Caki2 (cell line): ENCODE data around the gene SPPL2C. TPM values are rescaled to one million over a fixed set of nuclear protein-coding genes. Genes with fewer than 3 reads are reported as not detected.

Experiments used
- DNase-seq: peaks from one replicate; pipeline ENCODE4 v3.0.0-alpha.2; 2015; ENCODE audit warnings: low read depth
- in situ Hi-C: cut with HindIII; loops from 2 replicates; pipeline ENCODE4 v1.10.0; 2016; ENCODE audit warnings: low sequenced_read_pairs, low pct_unique_long_range_greater_than_20kb, mixed read lengths
- total RNA-seq: library from RNA; depleted of rRNA; stranded (reverse); fragments of >200 nt; shearing (Covaris generic); gene quantifications from 2 replicates; pipeline ENCODE4 v1.2.3, GENCODE V29; 2014; ENCODE audit warnings: low replicate concordance; rRNA removed

The SPPL2C gene, protein sequence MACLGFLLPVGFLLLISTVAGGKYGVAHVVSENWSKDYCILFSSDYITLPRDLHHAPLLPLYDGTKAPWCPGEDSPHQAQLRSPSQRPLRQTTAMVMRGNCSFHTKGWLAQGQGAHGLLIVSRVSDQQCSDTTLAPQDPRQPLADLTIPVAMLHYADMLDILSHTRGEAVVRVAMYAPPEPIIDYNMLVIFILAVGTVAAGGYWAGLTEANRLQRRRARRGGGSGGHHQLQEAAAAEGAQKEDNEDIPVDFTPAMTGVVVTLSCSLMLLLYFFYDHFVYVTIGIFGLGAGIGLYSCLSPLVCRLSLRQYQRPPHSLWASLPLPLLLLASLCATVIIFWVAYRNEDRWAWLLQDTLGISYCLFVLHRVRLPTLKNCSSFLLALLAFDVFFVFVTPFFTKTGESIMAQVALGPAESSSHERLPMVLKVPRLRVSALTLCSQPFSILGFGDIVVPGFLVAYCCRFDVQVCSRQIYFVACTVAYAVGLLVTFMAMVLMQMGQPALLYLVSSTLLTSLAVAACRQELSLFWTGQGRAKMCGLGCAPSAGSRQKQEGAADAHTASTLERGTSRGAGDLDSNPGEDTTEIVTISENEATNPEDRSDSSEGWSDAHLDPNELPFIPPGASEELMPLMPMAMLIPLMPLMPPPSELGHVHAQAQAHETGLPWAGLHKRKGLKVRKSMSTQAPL
- total RNA-seq, result not detected in 2 replicates

DNA sequence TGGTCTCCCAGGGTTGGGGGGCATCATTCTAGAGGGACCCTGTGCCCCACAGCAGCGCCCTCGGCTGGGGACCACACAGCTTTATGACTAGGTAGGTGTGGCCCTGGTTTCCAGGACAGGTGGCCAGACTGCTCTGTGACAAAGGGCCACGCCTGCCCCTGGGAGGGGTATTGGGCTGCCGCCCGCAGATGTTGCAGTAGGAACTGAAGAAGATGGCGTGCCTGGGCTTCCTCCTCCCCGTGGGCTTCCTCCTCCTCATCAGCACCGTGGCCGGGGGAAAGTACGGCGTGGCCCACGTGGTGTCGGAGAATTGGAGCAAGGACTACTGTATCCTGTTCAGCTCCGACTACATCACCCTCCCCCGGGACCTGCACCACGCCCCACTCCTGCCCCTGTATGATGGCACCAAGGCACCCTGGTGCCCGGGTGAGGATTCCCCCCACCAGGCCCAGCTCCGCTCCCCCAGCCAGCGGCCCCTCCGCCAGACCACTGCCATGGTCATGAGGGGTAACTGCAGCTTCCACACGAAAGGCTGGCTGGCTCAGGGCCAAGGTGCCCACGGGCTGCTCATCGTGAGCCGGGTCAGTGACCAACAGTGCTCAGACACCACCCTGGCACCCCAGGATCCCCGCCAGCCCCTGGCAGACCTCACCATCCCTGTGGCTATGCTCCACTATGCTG is at the start of gene SPPL2C:
SPPL2C (plus strand) TSS at position 187 of the 681 bp plus-strand sequence; CDS start at position 213, 26 bp downstream.
- in situ Hi-C loops, result no loop called here
- no peak for DNase-seq

DNA sequence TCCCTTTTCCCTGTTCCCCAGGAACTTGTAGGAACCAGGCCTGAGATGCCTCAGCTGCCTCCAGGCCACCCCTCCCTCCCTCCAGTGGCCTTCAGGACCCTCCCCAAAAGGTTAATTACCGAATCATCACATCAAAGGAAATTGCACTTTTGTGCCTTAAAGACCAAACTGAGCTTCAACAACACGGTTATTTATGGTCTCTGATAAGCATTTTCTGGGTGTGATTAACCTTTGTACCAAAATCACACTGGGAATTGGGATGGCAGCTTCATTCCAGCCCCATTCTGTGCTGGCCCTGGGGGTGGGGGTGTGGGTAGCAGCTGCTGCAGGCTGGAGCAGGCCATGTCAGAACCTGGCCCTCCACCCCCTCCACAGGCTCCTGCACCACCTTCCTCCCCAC is 43.9 kb upstream of the SPPL2C start:
- in situ Hi-C loops, result no loop called here
- no peak for DNase-seq

DNA sequence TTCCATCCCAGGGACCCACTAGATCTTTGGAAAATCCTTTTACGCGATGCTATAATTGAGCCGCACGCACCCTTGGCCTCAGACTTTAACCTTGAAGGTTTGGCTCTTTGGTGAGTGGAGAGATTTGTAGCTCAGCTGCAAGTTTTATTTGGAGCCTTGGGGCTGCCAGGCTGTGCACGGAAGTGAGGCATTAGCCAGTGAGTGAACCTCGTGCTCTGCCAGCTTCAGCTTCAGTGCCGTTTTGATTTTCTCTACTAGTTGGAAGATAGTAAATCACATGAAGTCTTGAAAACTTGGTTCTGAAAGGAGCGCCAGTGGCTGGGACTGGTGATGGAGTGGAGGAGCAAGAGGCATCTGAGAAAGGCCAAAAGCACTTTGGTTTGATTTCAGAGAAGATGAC is 43.3 kb upstream of the SPPL2C start:
- no peak for DNase-seq
- in situ Hi-C loops, result no loop called here

DNA sequence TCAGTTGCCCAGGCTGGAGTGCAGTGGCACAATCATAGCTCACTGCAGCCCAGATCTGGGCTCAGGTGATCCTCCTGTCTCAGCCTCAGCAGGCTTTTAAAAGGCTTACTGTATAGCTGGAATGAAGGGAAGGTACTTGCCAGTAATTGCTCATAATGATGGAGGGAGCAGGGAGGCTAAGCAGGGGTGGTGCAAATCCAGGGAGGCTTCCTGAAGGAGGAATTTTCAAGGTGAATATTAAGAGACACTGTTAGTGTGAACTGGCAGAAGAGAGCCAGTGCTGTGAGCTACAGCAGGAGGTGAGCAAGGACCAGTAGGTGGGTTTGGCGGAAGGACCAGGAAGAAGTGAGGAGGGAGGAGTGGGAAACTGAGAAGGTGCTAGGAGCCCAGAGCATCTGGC is 35.8 kb upstream of the SPPL2C start:
- in situ Hi-C loops, result no loop called here
- DNase-seq, result no peak

DNA sequence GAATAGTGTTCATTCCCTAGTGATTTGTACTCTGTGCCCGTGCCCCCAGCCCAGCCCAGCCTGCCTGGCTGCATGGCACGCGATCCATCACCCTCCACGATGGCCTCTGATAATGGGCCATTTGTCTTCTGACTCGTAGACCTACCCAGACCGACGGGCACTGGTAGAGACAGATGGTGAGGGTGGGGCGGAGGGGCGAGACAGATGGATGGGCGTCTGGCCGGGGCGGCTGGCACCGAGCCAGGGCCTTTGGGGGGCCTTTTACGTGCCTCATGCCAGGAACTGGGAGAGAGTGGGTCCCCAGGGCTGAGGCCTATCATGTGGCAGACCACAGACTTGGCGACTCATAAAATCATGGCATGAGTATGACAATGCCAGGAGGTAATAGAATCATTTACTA is 35.2 kb upstream of the SPPL2C start:
- in situ Hi-C loops, result no loop called here

DNA sequence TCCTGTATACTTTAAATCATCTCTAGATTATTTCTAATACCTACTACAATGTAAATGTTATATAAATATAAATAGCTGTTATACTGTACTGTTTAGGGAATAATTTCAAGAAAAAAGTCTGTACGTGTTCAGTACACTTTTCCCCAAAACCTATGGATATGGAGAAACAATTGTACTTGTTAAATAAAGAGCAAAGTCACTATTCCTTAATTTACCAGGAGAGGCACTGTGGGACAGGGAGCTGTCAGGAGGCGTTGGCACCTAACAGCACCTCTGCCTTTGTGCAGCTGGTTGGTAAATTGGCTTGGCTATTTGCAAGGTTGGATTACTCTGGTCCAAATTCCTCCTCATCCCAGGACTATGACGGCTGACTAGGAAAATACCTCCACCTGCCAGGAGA is 32.6 kb upstream of the SPPL2C start:
- DNase-seq, result peak; percentile 36
- in situ Hi-C loops, result no loop called here

More for the DNA sequence above, 35.2 kb upstream of the SPPL2C start:
- DNase-seq, result peak; percentile 86

DNA sequence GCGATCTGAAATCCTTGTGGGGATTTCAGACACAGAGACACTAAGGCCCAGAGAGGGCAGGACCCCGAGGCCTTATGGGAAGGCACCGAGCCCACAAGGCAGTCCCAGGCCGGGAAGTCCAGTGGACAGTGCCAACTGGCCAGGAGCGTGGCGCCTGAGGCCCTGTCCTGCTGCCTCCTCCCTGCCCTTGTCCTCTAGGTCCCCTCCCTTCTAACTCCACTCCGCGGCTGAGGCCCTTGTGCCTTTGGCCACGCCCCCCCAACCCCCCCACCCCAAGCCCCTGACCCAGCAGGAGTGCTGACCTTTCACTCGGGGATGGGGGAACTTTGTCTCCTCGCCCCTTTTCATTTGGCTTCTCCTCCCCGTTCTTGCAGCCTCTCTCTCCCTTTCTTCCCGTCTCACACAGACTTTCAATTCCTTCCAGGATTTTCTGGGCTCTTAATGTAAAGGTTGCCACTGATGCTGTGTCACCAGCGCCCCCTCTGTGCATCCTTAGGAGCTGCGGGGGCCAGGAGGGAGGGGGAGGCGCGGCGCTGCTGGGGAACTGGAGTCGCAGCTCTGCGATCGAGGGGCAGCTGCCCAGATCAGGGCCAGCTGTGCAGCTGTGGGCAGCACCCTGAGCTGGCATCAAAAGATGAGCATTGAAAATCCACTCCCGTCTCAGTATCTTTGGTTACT is 31.5 kb upstream of the SPPL2C start:
- no peak for DNase-seq
- in situ Hi-C loops, result no loop called here

DNA sequence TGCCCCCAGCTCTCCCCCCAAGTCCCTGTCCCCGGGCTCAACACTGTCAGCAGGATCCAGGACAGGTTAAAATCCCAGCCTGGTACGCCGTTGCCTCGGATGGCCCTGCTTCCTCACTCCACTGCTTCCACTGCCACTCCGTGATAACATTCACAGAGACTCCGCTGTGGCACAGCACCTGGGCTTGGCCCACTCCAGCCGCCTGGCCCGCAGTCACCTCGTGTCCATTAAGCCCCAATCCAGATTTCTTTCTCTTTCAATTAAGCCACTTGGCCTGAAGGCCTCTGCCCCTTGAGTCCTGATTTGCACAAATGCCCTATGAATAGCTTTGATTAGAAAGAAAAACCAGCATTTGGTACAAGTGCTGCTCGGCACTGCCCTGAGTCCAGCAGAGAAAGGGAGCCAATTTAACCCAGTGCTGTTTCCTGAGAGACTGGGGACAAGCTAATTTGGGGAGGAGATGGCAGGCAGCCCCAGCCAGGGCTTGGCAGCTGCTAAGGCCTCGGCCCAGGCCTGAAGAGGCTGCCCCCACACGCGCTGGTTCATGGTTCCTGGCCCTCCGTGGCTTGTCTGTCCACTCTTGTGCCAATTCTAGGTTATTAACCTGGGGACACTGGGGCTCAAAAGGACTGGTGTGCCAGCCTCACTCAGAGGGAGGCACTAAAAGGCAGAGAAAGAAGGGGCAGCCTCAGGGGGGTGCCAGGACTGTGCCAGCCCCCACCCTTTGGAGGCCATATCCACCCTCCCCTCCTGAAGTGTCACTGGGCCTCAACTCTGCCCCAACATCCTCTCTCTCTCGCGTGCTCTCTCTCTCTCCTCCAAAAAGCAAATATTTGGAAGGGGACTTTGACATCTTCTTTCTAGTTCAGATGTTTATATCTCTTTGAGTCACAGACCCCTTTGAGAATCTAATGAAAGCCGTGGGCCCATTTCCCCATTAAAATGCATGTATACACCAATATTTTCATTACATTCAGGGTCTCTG is 29.8 kb upstream of the SPPL2C start:
- no peak for DNase-seq

DNA sequence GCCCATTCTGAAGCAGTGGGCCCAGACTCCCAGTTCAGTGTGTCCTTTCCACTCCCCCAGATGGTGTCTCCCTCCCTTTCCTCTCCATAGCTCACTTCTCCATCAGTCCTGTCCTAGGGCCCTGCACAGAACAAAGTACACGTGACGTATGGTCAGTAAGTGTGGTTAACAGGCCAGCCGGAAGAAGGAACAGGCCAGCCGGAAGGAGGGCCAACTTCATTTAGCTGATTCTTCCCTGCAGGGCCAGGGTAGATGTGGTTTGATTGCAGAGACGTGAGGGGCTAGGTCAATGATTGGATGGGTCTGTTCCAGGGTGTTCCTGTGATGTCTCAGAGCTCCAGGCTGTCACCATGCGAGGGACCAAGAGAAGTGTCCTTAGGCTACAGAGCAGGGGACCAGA is 28.9 kb upstream of the SPPL2C start:
- no peak for DNase-seq
- in situ Hi-C loops, result no loop called here

More for the DNA sequence above, 29.8 kb upstream of the SPPL2C start:
- in situ Hi-C loops, result no loop called here

DNA sequence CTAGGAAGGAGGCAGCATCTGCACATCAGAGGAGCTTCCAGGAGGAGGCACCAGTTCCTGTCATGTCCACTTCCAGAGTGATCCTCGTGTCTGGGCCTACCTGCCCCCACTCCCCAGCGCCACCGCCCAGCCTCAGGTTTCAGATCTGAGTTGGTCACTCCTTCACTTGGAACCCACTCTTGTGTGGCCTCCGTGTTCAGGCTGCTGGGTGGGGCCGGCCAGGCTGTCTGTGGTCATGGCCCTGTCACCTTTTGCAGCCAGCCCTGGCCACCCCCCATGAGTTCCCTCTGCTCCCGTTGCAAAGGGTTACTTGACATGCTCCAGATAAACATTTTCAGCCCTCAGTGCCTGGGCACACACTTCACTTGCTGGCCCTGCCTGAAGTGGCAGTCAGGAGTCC is 26.6 kb upstream of the SPPL2C start:
- DNase-seq, result no peak
- in situ Hi-C loops, result no loop called here

DNA sequence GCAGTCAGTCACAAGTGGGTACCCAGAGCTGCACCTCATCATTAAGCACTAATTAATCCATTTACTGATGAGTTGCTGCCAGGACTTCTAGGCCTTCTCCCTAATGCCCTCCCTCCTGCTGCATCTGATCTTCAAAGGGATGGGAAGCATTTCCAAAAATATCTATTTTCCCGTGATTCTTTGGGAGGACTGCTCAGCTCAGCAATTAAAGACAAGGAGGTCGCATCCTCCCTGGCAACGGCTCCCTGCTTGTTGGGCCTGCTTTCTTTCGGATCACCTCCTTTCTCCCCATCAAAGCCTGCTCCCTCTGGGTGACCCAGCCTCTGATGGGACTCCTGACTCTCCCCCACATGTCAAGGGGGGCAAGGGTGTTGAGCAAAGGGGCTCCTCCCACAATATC is 26.0 kb upstream of the SPPL2C start:
- DNase-seq, result no peak

DNA sequence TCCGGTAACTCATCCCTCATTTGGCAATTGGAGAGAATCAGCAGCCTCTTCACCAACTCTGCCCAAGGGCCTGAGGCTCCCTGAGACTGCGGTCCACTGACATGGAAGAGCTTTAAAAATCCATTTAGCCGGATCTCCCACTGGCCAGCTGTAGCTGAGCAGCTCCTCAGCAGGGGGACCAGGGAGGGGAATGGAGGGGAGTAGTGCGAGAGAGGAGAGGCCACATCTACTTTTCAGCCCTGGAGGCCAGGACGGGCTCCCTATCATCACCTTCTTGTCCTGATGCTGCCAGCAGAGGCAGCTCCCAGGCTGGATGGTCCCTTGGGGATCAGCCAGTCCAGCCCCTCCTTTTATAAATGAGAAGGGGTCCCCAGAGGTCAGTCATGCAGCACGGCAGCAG is 25.0 kb upstream of the SPPL2C start:
- in situ Hi-C loops, result no loop called here
- DNase-seq, result no peak

More for the DNA sequence above, 26.0 kb upstream of the SPPL2C start:
- in situ Hi-C loops, result no loop called here

DNA sequence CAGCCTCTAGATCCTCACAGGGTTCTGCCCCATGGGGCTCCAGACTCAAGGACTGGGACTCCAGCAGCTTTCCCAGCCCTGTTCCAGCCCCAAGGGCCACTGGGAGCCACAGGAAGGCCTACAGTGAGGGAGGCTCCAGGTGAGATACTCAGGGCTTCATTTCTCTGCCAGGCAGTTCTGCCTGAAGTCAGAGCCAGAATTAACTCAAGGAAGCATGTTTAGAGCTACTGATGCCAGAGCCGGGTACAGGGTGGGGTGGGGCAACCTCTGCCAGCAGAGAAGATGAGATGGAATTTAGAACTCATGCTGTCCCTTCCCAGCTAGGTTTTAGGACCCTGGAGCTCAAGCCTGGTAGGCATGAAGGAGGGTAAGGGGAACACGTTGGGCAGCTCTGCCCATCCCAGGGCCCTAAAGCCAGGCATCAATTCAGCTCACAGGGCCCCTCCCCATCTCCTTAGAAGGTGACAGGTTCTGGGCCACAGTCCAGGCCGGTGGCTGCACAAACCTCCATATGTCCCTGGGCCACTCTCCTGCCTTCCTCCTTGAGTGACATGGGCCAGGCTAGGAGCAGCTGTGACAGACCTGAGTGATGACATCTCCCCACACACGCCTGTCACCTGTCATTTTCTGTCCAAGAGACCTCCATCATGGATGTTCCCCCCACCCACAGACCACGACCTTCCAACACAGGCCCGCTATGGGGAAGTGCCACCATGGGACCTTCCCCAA is 24.5 kb upstream of the SPPL2C start:
- DNase-seq, result no peak
- in situ Hi-C loops, result no loop called here

DNA sequence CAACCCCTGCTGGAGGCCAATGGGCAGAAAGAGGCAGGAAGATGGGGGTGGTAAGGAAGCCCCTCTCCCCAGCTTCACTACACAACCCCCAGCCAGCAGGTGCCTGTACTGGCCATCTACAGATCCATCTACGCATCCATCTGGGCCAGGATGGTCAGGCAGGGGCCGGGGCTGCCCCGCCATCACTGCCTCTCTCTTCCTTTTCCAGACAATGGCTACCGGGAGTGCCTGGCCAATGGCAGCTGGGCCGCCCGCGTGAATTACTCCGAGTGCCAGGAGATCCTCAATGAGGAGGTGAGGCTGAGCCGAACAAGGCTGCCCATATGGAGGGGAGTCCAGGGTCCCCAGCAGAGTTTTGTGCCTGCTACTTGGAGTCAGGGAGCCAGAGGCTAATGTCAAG is 23.5 kb upstream of the SPPL2C start:
- no peak for DNase-seq
- in situ Hi-C loops, result no loop called here

DNA sequence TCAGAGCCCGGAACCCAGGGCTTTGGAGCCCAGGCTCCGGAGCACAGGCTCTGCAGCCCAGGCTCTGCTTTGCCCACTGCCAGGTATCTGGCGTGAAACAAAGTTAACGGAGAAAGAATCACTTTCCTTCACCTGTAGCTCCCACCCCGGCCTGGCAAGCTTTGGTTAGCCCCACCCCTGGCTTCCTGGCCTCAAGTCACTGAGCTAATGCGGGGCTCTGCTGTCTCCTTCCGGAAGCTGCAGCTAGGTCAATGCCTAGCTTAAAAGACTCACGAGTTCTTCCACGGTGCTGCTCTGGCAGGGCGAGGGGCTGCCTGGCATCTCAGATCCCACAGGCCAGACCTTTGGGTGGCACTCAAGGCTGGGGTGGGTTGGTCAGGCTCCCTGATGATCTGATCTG is 21.1 kb upstream of the SPPL2C start:
- no peak for DNase-seq

DNA sequence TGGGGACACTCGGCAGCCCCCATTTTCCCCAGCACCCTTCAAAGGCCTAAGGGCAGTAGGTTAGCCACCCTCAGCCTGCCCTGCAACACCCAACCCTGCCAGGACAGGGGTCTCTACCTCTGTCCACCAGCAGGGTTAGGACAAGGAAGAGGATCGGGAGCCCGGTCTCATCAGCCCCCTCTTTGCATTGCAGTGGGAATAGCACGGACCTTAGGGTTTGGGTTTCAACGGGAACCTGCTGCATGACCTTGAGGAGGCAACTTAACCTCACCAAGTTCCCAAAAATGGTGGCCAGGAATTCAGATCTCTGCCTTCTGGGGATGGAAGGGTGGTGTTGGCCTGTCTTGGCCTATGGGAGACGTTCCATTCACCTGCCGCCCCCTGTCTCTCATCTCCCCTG is 20.2 kb upstream of the SPPL2C start:
- DNase-seq, result no peak
- in situ Hi-C loops, result no loop called here

More for the DNA sequence above, 21.1 kb upstream of the SPPL2C start:
- in situ Hi-C loops, result no loop called here
